ENCODE measurements around the gene TMEM190.
A peak's percentile ranks its signal among the peaks of the same experiment; 100 is the strongest.

The TMEM190 gene

DNA sequence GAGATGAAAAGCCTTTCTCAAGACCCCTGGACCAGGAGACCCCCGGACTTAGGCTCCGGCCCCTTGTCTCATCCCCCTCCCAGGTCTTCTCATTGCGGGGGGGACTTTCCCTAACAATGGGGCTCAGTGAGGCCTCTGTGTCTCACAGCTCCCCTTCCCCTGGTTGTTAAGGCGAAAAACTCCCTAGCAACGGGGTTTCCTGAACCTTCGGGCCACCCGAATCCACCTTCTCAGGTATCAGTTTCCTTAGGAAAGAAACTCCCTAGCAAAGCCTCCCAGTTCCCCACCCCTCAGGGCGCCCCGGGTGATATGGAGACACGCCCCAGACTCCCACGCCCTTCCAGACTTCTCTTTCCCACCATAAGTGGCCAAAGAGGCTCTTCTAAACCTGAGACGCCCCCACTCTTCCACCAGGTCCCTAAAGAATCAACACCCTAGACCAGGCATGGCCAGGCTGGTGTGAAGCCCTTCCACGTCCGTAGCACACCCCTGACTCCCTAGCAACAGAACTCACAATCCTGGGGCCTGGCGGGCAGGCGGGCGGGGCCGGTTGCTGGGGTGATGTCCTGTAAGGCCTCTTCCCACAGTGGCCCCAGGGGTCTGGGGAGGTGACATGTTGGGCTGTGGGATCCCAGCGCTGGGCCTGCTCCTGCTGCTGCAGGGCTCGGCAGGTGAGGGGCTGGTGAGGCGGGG is at the start of gene TMEM190:
Gene TMEM190, plus strand, starts transcription at position 586 of the 693 bp plus-strand sequence. Its CDS starts 28 bp downstream, at position 614.
- TF ChIP-seq, protein P1, sequence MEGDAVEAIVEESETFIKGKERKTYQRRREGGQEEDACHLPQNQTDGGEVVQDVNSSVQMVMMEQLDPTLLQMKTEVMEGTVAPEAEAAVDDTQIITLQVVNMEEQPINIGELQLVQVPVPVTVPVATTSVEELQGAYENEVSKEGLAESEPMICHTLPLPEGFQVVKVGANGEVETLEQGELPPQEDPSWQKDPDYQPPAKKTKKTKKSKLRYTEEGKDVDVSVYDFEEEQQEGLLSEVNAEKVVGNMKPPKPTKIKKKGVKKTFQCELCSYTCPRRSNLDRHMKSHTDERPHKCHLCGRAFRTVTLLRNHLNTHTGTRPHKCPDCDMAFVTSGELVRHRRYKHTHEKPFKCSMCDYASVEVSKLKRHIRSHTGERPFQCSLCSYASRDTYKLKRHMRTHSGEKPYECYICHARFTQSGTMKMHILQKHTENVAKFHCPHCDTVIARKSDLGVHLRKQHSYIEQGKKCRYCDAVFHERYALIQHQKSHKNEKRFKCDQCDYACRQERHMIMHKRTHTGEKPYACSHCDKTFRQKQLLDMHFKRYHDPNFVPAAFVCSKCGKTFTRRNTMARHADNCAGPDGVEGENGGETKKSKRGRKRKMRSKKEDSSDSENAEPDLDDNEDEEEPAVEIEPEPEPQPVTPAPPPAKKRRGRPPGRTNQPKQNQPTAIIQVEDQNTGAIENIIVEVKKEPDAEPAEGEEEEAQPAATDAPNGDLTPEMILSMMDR (IDR thresholded peaks at IDR 0.05), result no peak

DNA sequence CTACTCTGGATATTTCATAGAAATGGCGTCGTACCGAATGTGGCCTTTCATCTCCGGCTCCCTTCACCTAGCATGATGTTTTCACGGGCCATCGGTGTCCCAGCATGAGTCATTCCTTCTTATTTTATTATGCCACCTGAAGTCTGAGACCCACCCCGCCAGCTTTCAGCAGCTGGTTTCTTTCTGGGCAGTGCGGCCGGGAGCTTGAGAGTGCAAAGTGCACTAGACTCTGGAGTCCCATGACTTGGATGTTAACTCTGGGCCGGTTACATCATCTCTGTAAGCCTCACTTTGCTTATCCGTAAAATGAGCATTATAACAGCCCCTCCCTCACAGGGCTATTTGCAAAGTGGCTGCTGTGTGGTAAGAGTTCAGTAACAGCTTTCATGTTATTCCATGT is 42.8 kb upstream of the TMEM190 start:
- TF ChIP-seq, protein P1 (IDR thresholded peaks at IDR 0.05), result no peak

DNA sequence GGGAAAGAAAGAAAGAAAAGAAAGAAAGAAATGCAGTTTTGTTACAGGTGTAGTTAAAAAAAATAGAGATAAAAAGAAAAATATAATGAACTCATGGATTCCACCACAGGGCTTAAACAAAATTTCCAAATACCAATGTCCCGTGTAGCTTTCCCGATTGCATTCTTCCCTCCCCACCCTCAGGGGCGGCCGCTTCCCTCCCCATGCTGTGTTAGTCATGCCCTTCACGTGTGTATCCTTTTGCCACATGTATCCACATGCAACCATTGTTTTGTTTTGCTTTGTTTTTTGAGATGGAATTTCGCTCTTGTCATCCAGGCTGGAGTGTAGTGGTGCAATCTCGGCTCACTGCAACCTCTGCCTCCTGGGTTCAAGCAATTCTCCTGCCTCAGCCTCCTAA is 40.5 kb upstream of the TMEM190 start:
- TF ChIP-seq, protein P1 (IDR thresholded peaks at IDR 0.05), result no peak

DNA sequence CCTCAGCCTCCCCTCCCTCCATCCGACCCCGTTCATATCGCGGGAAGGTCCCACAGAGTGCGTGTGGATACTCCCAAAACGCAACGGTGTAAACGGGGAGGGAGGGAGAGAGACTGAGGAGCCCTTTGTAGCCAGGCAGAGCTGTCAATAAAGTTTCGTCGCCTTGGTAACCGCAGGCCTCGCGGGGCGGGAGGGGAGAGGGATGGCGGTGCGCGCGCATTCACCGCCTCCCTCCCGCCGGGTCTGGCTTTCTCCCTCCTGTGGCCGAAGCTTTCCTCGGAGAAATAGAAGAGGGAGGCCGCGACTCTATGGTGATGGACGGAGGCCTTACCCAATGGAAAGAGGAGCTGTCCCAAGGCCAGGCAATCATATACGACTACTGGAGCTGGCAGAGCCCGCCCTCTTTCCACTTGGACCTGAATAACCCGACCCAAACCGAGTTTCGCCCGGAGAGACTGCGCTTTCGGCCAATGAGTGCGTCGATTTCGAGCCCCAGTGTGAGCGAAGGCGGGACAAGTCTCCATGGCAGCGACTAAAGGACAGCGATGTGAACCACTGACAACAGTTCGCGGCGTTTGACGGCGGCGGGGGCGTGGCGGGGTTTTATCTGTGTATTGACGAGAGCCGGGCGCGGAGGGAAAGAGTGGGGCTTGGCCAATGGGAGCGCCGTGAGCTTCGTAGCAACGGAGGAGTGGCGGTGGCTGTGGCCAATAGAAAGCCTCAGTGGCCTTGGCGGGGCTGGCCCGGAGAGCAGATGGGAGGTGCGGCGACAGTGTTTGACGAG is 37.3 kb upstream of the TMEM190 start, which contains the start of gene KMT5C:
Gene KMT5C, plus strand, starts transcription at position 772 of the 784 bp plus-strand sequence. CDS start 2,061 bp downstream, outside the sequence.
- TF ChIP-seq, protein P1 (IDR thresholded peaks at IDR 0.05), result no peak

DNA sequence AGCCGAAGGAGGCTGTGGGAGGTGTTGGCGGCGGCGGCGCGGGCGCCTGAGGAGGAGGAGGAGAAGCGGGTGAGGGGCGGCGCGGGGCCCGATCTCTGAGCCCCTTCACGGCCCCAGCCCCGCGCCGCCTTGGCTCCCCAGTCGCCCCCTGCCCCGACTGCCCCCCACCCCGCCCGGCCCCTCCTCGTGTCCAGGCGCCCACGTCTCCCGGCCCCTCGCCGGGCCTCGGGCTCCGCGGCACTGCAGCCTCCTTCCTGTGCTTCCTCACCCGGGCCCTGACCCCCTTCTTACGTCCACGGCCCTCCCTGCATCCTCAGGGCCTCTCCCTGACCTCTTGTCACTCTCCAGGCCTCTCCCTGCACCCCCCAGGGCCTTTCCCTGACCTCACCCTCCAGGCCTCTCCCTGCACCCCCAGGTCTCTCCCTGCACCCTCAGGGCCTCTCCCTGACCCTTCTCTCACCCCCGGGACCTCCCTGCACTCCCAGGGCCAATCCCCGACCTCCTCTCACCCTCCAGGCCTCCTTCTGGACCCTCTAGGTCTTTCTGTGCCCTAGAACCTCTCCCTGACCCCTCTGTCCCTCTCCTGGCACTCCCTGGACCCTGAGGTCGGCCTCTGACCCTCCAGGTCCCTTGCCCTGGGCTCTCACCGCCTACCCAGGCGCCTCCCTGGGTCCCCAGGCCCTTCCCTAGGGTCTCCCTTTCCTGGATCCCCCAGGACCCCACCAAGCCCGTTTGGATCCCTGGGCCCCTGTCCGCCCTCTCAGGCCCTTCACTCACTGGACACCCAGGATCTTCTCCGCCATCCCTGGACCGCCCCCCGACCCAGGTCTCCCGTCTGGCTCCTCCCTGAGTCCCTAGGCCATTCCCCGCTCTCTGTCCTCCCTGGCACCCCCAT is 36.5 kb upstream of the TMEM190 start:
- TF ChIP-seq, protein P1 (IDR thresholded peaks at IDR 0.05), result no peak

DNA sequence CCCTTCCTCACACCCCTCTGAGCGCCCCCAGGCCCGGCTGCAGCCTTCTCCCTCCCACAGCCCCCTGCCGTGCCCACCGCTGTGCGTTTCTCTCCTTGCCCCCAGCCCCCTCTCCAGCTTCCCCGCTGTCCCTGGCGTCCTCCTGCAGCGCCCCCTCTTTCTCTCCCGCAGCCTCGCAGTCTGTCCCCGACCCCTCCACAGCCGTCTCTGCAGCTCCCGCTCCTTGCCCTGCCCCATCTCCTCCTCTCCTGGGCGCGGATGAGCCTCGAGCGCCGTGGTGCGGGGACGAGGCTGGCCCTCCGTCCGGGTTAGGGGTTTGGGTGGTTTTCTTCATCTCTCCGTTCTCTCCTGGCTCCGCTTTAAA is 35.9 kb upstream of the TMEM190 start:
- TF ChIP-seq, protein P1 (IDR thresholded peaks at IDR 0.05), result peak; percentile 17; the same call in 1 of the 2 replicates

DNA sequence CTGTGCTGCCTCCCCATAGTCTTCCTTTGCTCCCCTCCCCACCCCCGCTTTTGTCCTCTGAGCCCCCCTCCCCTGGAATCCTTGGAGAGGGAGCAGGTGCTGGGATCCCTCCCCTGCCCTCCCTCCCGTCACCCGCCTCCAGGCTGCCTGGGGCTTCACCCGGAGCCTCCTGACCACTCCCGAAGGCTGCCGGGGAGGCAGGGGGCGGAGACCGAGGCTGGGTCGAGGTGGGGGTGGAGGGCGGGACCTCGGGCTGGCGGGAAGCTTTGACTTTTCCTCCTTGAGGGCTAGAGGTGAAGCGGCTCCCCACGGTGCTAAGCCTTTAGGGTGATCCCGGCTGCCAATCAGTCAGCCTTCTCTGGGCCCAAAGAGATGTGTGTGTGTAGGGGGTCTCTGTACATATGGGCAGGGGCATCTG is 35.4 kb upstream of the TMEM190 start:
- TF ChIP-seq, protein P1 (IDR thresholded peaks at IDR 0.05), result no peak

Measured in LNCAP (cell line).